Upper lobe of left lung (tissue), 6 donors: Measurements from ENCODE around the gene CPNE5. TPM values are rescaled to one million over a fixed set of nuclear protein-coding genes. Genes with fewer than 3 reads are reported as not detected.

ENCODE experiments used
- ATAC-seq, 2 donors: fragments of 200-7000 bp; cut with Tn5 transposase; one replicate each; pipeline ENCODE4 v1.9.1; 2022; ENCODE audit warnings: mild to moderate bottlenecking in 2 of 2, moderate library complexity in 2 of 2; ENCODE audit not compliant: low FRiP score in 2 of 2
- DNase-seq, 2 donors: peaks; one replicate each; pipeline ENCODE4 v3.0.0-alpha.2; 2019 to 2020
- H3K27ac ChIP-seq, 4 donors: fragments of 200-600 bp; sonication (generic); one replicate each; pipeline ENCODE4 v1.5.1; 2016 to 2019
- H3K27me3 ChIP-seq, 4 donors: fragments of 200-600 bp; sonication (generic); one replicate each; pipeline ENCODE4 v1.5.1; 2017 to 2019
- H3K36me3 ChIP-seq, 4 donors: fragments of 200-600 bp; sonication (generic); one replicate each; pipeline ENCODE4 v1.5.1; 2016 to 2019
- H3K4me1 ChIP-seq, 4 donors: fragments of 200-600 bp; sonication (generic); one replicate each; pipeline ENCODE4 v1.5.1; 2018 to 2019
- H3K4me3 ChIP-seq, 4 donors: fragments of 200-600 bp; sonication (generic); one replicate each; pipeline ENCODE4 v1.5.1; 2017 to 2019; ENCODE audit warnings: mild to moderate bottlenecking in 2 of 4, moderate library complexity in 1 of 4
- H3K9me3 ChIP-seq, 4 donors: fragments of 200-600 bp; sonication (generic); one replicate each; pipeline ENCODE4 v1.5.1; 2018 to 2019
- EP300 ChIP-seq, 4 donors: sonication (generic); formaldehyde crosslinking; IDR thresholded peaks; one replicate each; pipeline ENCODE4 v1.5.1; 2017; ENCODE audit warnings: antibody characterized with exemption in 4 of 4, control low read depth in 2 of 4
- POLR2A ChIP-seq, 4 donors: fragments of 450-650 bp; IDR thresholded peaks; one replicate each; pipeline ENCODE4 v1.5.1; 2016 to 2017; ENCODE audit warnings: antibody characterized with exemption in 4 of 4, mild to moderate bottlenecking in 2 of 4
- POLR2AphosphoS5 ChIP-seq, 2 donors: sonication (generic); formaldehyde crosslinking; IDR thresholded peaks; one replicate each; pipeline ENCODE4 v1.5.1; 2017; ENCODE audit warnings: antibody characterized with exemption in 2 of 2
- whole genome bisulfite sequencing, 2 donors: methylation state at CpG; one replicate each; pipeline ENCODE4 v1.1.5; 2017 to 2018; 5-methylcytosine and 5-hydroxymethylcytosine counted together
- total RNA-seq, 6 donors: library from RNA; depleted of rRNA in 4 of 6; stranded (reverse); fragments of >200 nt in 4 of 6; gene quantifications; one replicate each; pipeline versions ENCODE4 v1.1.0 to v1.2.1, GENCODE V29; 2016 to 2021
- TF ChIP-seq, protein P1 (sequence below), 6 experiments: fragments of 450-650 bp in 4 of 6; fragments of 200-600 bp in 2 of 6; sonication (generic) in 2 of 6; IDR thresholded peaks; one replicate each; pipeline ENCODE4 v1.5.1; 2016 to 2019; ENCODE audit warnings: antibody characterized with exemption in 6 of 6
- donor health status: DM: no; HTN: no; CAD: no; lungs with moderate emphysema.
- donor health status: DM: no; HTN: yes; CAD: no; lungs with severe emphysema.

The CPNE5 gene
- total RNA-seq, 6 donors from 2014 or later: 0.89 to 5.4 (median 2.5) TPM

DNA sequence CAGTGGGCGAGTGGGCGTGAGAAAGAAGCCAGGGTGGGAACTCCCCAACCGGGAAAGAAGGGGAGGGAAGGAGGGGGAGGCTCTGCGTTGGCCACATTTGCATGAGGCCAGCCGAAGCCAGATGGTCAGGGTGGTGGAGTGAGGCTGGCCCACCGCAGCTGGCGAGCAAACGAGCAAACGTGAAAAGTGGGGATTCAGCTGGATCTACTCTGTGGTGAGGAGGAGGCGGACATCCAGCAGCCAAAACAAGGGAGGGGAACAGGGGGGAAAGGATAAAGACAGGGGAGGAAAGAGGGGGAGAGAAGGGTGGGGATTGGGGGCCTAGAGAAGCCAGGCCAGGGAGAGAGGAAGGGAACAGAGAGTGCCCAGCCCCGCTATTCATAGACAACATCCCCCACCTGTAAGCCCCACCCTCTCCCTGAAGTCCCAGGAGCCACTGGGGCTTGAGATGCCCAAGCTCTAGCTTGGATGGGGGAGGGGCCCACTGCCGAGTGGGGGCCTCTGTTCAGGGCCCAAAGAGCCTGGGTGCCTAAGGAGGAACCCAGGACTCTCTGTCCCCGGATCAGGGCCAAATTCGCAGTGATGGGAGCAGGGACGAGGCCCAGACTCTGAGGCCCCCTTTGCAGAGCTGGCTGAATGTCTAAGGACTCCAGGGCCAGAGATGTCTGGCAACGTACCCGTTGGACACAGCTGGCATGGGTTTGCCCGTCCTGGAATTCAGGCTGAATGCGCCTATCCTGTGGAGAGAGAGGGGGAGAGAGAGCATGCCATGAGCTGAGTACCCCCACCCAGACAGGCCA lies 45.1 kb downstream of the CPNE5 start:
- ATAC-seq: no peak
- Histone ChIP-seq H3K36me3 (no peaks in the 10 kb centered on the region), H3K27me3 (no peaks in the 10 kb centered on the region), H3K4me3 (no peak overlapping the region), H3K4me1 (no peaks in the 10 kb centered on the region), H3K27ac (no peak overlapping the region), H3K9me3 (no peaks in the 10 kb centered on the region)
- DNase-seq: no peak
- WGBS, 2 donors: 67 to 70% methylated on average over 11 to 19 of the region's 19 CpGs
- no peak for TF ChIP-seq POLR2AphosphoS5 (IDR thresholded peaks at IDR 0.05)
- TF ChIP-seq EP300 (IDR thresholded peaks at IDR 0.05): no peak

DNA sequence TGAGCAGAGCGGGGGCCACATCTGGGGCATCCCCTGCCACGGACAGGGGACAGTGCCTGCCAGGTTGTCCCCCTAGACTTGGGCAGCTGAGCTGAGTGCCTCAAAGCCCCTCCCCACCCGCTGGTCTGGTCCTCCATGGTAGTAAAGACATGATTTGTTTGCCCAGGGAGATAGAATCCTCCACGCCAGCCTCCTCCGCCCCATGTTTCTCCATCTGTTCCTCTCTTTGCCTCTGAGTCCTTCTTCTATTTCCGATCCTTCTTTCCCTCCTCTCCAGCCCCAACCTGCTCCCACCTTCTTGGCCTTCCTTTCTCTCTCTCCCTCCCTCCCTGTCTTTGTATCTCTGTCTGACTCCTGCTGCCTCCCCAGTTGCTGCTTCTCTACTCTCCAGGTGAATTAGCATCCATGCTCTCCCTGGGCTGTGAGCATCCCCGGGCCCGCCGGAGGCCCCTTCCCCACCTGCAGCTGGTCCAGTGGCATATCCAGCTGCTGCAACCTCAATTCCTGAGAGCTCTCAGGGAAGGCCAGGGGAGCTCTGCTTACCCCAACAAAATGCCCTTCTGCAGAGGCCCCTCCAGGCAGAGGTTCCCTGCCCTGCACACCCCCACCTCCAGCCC lies 45.8 kb downstream of the CPNE5 start:
- H3K4me1 ChIP-seq: no peaks in the 10 kb centered on the region
- DNase-seq: no peak
- WGBS, 2 donors: 86 to 88% methylated on average over 8 to 9 of the region's 9 CpGs
- ATAC-seq: no peak
- TF ChIP-seq EP300 (IDR thresholded peaks at IDR 0.05) (no peak), POLR2AphosphoS5 (IDR thresholded peaks at IDR 0.05) (no peak), POLR2A (IDR thresholded peaks at IDR 0.05) (no peak)
- TF ChIP-seq, protein P1, sequence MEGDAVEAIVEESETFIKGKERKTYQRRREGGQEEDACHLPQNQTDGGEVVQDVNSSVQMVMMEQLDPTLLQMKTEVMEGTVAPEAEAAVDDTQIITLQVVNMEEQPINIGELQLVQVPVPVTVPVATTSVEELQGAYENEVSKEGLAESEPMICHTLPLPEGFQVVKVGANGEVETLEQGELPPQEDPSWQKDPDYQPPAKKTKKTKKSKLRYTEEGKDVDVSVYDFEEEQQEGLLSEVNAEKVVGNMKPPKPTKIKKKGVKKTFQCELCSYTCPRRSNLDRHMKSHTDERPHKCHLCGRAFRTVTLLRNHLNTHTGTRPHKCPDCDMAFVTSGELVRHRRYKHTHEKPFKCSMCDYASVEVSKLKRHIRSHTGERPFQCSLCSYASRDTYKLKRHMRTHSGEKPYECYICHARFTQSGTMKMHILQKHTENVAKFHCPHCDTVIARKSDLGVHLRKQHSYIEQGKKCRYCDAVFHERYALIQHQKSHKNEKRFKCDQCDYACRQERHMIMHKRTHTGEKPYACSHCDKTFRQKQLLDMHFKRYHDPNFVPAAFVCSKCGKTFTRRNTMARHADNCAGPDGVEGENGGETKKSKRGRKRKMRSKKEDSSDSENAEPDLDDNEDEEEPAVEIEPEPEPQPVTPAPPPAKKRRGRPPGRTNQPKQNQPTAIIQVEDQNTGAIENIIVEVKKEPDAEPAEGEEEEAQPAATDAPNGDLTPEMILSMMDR (IDR thresholded peaks at IDR 0.05): no peak
- no peak overlapping the region for H3K4me3 ChIP-seq
- H3K27me3 ChIP-seq: no peaks in the 10 kb centered on the region
- H3K36me3 ChIP-seq: no peaks in the 10 kb centered on the region
- H3K27ac ChIP-seq: no peak overlapping the region
- H3K9me3 ChIP-seq: no peaks in the 10 kb centered on the region

DNA sequence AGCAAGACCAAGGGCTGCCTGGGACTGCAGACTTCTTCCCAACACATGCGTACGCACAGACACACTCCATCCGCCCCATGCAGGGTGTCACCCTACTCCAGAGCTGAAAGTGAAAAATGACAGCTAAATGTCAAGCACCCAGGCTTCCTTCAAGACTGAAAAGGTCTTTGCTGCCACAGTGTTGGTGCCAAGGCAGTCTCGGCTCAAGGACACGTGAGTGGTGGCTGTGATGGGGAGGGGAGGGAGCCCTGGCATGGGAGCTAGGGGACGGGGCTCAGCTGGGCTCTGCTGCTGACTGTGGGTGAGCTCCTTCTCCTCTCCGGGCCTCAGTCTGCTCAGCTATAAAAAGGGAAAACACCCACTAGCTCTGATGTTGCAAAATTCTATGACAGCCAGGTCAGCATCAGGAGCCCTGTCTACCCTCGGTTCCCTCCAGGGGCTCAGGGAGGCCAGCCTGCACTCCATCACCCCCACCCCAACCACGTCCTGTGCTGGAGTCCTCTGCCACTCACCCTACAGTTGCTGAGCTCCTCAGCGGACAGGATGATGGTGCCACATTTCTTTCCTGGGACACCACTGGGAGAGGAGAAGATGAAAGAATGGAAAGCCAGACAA lies 47.6 kb downstream of the CPNE5 start:
- TF ChIP-seq POLR2AphosphoS5 (IDR thresholded peaks at IDR 0.05): no peak
- no peak for TF ChIP-seq EP300 (IDR thresholded peaks at IDR 0.05)
- TF ChIP-seq POLR2A (IDR thresholded peaks at IDR 0.05): no peak
- TF ChIP-seq, protein P1 (IDR thresholded peaks at IDR 0.05): no peak
- ATAC-seq: no peak

DNA sequence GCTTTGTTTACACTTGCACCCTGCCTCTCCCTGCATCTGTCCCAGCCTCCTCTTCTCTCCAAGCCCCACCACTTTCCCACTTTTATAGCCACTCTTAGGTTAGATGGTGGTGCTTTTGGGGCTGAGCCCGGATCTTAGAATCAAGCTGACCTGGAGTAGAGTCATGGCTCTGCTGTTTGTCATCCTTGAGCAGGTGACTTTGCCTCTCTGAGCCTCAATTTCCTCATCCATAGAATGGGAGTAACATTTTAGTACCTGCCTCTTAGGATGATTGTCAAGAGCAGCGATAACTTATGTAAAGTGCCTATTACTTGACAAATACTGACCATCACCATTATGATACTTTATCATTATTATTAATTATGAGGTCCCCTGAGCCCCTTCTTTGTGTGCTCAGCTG lies 48.2 kb downstream of the CPNE5 start:
- WGBS, 2 donors: 88 to 89% methylated on average over 2 of the region's 2 CpGs
- Histone ChIP-seq H3K36me3 (no peaks in the 10 kb centered on the region), H3K4me1 (no peaks in the 10 kb centered on the region), H3K27me3 (no peaks in the 10 kb centered on the region), H3K27ac (no peak overlapping the region), H3K4me3 (no peak overlapping the region), H3K9me3 (no peaks in the 10 kb centered on the region)
- TF ChIP-seq POLR2AphosphoS5 (IDR thresholded peaks at IDR 0.05): no peak
- no peak for TF ChIP-seq EP300 (IDR thresholded peaks at IDR 0.05)
- TF ChIP-seq POLR2A (IDR thresholded peaks at IDR 0.05): no peak
- TF ChIP-seq, protein P1 (IDR thresholded peaks at IDR 0.05): no peak
- ATAC-seq: no peak
- no peak for DNase-seq

More for the DNA sequence above, 47.6 kb downstream of the CPNE5 start:
- no peaks in the 10 kb centered on the region for H3K36me3 ChIP-seq
- H3K4me1 ChIP-seq: no peaks in the 10 kb centered on the region
- H3K27ac ChIP-seq: no peak overlapping the region
- no peaks in the 10 kb centered on the region for H3K9me3 ChIP-seq
- no peak overlapping the region for H3K4me3 ChIP-seq
- no peak for DNase-seq
- WGBS, 2 donors: 76% methylated on average over 10 of the region's 10 CpGs
- no peaks in the 10 kb centered on the region for H3K27me3 ChIP-seq

DNA sequence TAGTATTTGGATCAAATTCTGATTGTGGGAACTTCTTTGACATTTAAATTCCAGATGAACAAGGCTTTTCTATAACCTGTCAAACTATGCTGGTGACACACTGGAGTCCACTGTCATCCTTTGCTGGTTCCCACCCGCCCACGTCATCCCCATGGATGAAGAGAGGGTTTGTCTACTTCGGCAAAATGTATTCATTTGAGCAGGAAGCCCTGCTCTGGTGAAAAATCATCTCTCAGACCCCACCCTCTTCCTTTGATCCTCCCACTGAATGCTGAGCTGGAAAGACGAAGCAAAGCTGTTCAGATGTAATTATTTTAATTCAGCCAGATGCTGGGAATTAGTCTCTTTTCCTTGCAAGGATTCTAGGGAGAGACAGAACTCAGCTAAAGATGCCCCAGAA lies 50.5 kb downstream of the CPNE5 start:
- Histone ChIP-seq H3K4me1 (no peaks in the 10 kb centered on the region), H3K36me3 (no peaks in the 10 kb centered on the region), H3K27me3 (no peaks in the 10 kb centered on the region), H3K4me3 (no peak overlapping the region), H3K9me3 (no peaks in the 10 kb centered on the region), H3K27ac (no peak overlapping the region)
- ATAC-seq (peak in 1 of 2 donors; percentile 34), DNase-seq (no peak)
- TF ChIP-seq POLR2AphosphoS5 (IDR thresholded peaks at IDR 0.05) (no peak), EP300 (IDR thresholded peaks at IDR 0.05) (no peak), POLR2A (IDR thresholded peaks at IDR 0.05) (no peak)
- TF ChIP-seq, protein P1 (IDR thresholded peaks at IDR 0.05): no peak
- WGBS, 2 donors: 21 to 35% methylated on average over 4 of the region's 4 CpGs
